ENCODE measurements around the gene ARHGEF28.

ARHGEF28 gene

GRCh38 chr5:73630765-73631164 is 4.8 kb downstream of the ARHGEF28 start:
- H3K4me2 ChIP-seq (ENCODE audit: low read depth, low read length, poor library complexity, severe bottlenecking), result no peak overlapping the region
- H3K4me1 ChIP-seq (ENCODE audit: insufficient read depth, low read length, poor library complexity, severe bottlenecking), result no peaks in the 10 kb centered on the region
- H3K36me3 ChIP-seq (ENCODE audit: insufficient read depth, low read length), result no peaks in the 10 kb centered on the region
- TF ChIP-seq EZH2phosphoT487 (IDR thresholded peaks at IDR 0.05; ENCODE audit: borderline replicate concordance), result no peak
- TF ChIP-seq, protein P1, sequence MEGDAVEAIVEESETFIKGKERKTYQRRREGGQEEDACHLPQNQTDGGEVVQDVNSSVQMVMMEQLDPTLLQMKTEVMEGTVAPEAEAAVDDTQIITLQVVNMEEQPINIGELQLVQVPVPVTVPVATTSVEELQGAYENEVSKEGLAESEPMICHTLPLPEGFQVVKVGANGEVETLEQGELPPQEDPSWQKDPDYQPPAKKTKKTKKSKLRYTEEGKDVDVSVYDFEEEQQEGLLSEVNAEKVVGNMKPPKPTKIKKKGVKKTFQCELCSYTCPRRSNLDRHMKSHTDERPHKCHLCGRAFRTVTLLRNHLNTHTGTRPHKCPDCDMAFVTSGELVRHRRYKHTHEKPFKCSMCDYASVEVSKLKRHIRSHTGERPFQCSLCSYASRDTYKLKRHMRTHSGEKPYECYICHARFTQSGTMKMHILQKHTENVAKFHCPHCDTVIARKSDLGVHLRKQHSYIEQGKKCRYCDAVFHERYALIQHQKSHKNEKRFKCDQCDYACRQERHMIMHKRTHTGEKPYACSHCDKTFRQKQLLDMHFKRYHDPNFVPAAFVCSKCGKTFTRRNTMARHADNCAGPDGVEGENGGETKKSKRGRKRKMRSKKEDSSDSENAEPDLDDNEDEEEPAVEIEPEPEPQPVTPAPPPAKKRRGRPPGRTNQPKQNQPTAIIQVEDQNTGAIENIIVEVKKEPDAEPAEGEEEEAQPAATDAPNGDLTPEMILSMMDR (conservative IDR thresholded peaks at IDR 0.05; ENCODE audit: low read length), result no peak
- no peak overlapping the region for H3K4me3 ChIP-seq (ENCODE audit: low read length, poor library complexity, severe bottlenecking)
- no peaks in the 10 kb centered on the region for H3F3A ChIP-seq (ENCODE audit: low read depth)
- H3K79me2 ChIP-seq (ENCODE audit: insufficient read depth, low read length), result no peaks in the 10 kb centered on the region
- no peaks in the 10 kb centered on the region for H3K9me3 ChIP-seq (ENCODE audit: insufficient read depth, low read depth, low read length)
- no peaks in the 10 kb centered on the region for H4K20me1 ChIP-seq (ENCODE audit: insufficient read depth, low read length, poor library complexity, severe bottlenecking)
- no peak overlapping the region for H2AFZ ChIP-seq (ENCODE audit: low read length)
- no peak overlapping the region for H3K9ac ChIP-seq (ENCODE audit: low read depth, low read length, poor library complexity, severe bottlenecking)
- no peaks in the 10 kb centered on the region for H3K9me2 ChIP-seq (replicated peaks; ENCODE audit: low read depth, low read length)
- H3K27me3 ChIP-seq (ENCODE audit: insufficient read depth, low read length, poor library complexity, severe bottlenecking), result peaks cover 5% of the 10 kb centered on the region

GRCh38 chr5:73631500-73631899 is 5.5 kb downstream of the ARHGEF28 start:
- Histone ChIP-seq H3K79me2 (ENCODE audit: insufficient read depth, low read length) (no peaks in the 10 kb centered on the region), H3K4me3 (ENCODE audit: low read length, poor library complexity, severe bottlenecking) (no peak overlapping the region), H4K20me1 (ENCODE audit: insufficient read depth, low read length, poor library complexity, severe bottlenecking) (no peaks in the 10 kb centered on the region), H3K36me3 (ENCODE audit: insufficient read depth, low read length) (no peaks in the 10 kb centered on the region), H3K9ac (ENCODE audit: low read depth, low read length, poor library complexity, severe bottlenecking) (no peak overlapping the region), H3K9me3 (ENCODE audit: insufficient read depth, low read depth, low read length) (no peaks in the 10 kb centered on the region), H3K4me2 (ENCODE audit: low read depth, low read length, poor library complexity, severe bottlenecking) (no peak overlapping the region), H3K4me1 (ENCODE audit: insufficient read depth, low read length, poor library complexity, severe bottlenecking) (no peaks in the 10 kb centered on the region), H3F3A (ENCODE audit: low read depth) (no peaks in the 10 kb centered on the region), H3K9me2 (replicated peaks; ENCODE audit: low read depth, low read length) (no peaks in the 10 kb centered on the region), H3K27me3 (ENCODE audit: insufficient read depth, low read length, poor library complexity, severe bottlenecking) (peaks cover 5% of the 10 kb centered on the region), H2AFZ (ENCODE audit: low read length) (no peak overlapping the region)
- TF ChIP-seq, protein P1 (conservative IDR thresholded peaks at IDR 0.05; ENCODE audit: low read length), result no peak
- no peak for TF ChIP-seq EZH2phosphoT487 (IDR thresholded peaks at IDR 0.05; ENCODE audit: borderline replicate concordance)

DNA sequence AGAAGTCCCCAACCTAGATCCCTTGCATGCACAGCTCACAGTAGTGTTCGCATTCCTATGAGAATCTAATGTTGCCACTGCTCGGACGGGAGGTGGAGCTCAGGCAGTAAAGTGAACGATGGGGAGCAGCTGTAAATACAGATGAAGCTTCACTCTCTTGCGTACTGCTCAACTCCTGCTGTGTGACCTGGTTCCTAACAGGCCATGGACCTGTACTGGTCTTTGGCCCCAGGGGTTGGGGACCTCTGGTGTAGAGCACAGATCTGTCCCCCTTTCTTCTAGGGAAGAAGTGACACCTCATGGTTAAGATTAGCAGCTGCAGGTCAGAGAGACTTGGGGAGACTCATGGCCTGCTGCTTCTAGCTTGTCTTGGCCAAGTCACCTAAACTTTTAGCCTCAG is 7.1 kb downstream of the ARHGEF28 start:
- Histone ChIP-seq H3K9me2 (replicated peaks; ENCODE audit: low read depth, low read length) (no peaks in the 10 kb centered on the region), H2AFZ (ENCODE audit: low read length) (no peak overlapping the region), H4K20me1 (ENCODE audit: insufficient read depth, low read length, poor library complexity, severe bottlenecking) (no peaks in the 10 kb centered on the region), H3K9me3 (ENCODE audit: insufficient read depth, low read depth, low read length) (no peaks in the 10 kb centered on the region), H3K36me3 (ENCODE audit: insufficient read depth, low read length) (no peaks in the 10 kb centered on the region), H3F3A (ENCODE audit: low read depth) (no peaks in the 10 kb centered on the region), H3K4me1 (ENCODE audit: insufficient read depth, low read length, poor library complexity, severe bottlenecking) (no peaks in the 10 kb centered on the region), H3K4me2 (ENCODE audit: low read depth, low read length, poor library complexity, severe bottlenecking) (no peak overlapping the region), H3K4me3 (ENCODE audit: low read length, poor library complexity, severe bottlenecking) (no peak overlapping the region), H3K9ac (ENCODE audit: low read depth, low read length, poor library complexity, severe bottlenecking) (no peak overlapping the region), H3K79me2 (ENCODE audit: insufficient read depth, low read length) (no peaks in the 10 kb centered on the region), H3K27me3 (ENCODE audit: insufficient read depth, low read length, poor library complexity, severe bottlenecking) (peaks cover 5% of the 10 kb centered on the region)
- TF ChIP-seq EZH2phosphoT487 (IDR thresholded peaks at IDR 0.05; ENCODE audit: borderline replicate concordance), result no peak
- TF ChIP-seq, protein P1 (conservative IDR thresholded peaks at IDR 0.05; ENCODE audit: low read length), result no peak

Data from Loucy (cell line).